Measurements from ENCODE around the gene NHLH1.

DNA sequence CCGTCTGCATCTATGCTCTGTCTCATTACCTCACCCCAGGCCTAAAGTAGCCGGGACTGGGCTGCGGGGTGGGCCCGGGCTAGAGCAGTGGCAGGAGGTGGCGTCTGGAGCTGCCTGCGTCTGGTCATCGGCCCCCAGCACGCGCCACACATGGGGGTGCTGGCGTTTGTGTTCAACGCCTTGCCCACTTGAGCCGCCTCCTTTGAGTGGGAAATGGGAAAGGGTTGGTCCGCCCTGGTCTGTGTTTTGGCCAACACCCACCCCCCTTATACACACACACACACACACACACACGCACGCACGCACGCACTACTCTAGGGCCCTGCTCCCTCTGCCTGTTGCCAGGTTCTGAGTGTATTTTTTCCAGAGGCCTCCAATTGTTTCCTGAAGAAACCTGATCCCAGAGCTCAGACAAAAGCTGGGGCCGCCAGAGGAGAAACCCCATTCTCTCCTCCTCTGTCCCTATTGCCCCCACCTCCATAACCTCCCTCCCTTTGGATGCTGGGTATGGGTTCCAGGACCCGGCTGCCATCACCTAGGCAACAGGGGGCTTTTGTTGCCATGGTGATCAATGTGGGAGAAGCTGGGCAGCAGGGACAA, 43.6 kb downstream of the NHLH1 start:
- TF ChIP-seq, protein P1, sequence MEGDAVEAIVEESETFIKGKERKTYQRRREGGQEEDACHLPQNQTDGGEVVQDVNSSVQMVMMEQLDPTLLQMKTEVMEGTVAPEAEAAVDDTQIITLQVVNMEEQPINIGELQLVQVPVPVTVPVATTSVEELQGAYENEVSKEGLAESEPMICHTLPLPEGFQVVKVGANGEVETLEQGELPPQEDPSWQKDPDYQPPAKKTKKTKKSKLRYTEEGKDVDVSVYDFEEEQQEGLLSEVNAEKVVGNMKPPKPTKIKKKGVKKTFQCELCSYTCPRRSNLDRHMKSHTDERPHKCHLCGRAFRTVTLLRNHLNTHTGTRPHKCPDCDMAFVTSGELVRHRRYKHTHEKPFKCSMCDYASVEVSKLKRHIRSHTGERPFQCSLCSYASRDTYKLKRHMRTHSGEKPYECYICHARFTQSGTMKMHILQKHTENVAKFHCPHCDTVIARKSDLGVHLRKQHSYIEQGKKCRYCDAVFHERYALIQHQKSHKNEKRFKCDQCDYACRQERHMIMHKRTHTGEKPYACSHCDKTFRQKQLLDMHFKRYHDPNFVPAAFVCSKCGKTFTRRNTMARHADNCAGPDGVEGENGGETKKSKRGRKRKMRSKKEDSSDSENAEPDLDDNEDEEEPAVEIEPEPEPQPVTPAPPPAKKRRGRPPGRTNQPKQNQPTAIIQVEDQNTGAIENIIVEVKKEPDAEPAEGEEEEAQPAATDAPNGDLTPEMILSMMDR (IDR thresholded peaks at IDR 0.05; ENCODE audit: low read depth, low read length): no peak
- TF ChIP-seq POLR2A (IDR thresholded peaks at IDR 0.05; ENCODE audit: extremely low read depth, insufficient read length) (no peak), MYC (IDR thresholded peaks at IDR 0.05; ENCODE audit: low read depth, low read length) (no peak)
- TF ChIP-seq, protein P2, sequence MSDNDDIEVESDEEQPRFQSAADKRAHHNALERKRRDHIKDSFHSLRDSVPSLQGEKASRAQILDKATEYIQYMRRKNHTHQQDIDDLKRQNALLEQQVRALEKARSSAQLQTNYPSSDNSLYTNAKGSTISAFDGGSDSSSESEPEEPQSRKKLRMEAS (IDR thresholded peaks at IDR 0.05; ENCODE audit: low read depth, low read length): no peak
